PC-3 (cell line): Measurements from ENCODE around the gene ENAH. TPM values are rescaled to one million over a fixed set of nuclear protein-coding genes. Genes with fewer than 3 reads are reported as not detected.

Experiments used
- ATAC-seq: fragments of 200-7000 bp; cut with Tn5 transposase; 2 replicates; pipeline ENCODE4 v1.9.1; 2020; ENCODE audit warnings: mild to moderate bottlenecking, moderate library complexity
- BruUV-seq: library from RNA; stranded (reverse); fragments of 400-500 nt; replicated peaks from 2 replicates; lab custom pipeline; 2021; lab: Mats Ljungman, UMichigan
- CTCF ChIA-PET: fragments of 300-600 bp; sonication (Branson Sonifier 250); formaldehyde crosslinking; loops from one replicate; lab custom pipeline; 2022; ENCODE audit warnings: antibody characterized with exemption; lab: Charles Lee
- POLR2A ChIA-PET: fragments of 300-600 bp; sonication (Branson Sonifier 250); formaldehyde crosslinking; loops from one replicate; lab custom pipeline; 2022; ENCODE audit warnings: antibody characterized with exemption; ENCODE audit not compliant: unreplicated experiment; lab: Charles Lee
- DNase-seq: peaks from one replicate; pipeline ENCODE4 v3.0.0-alpha.2; 2015
- H2AFZ ChIP-seq: fragments of 300-600 bp; sonication (generic); 2 replicates; pipeline ENCODE4 v1.6.0; 2016; ENCODE audit warnings: antibody characterized with exemption, low read length
- H3F3A ChIP-seq: fragments of 300-600 bp; sonication (generic); one replicate; pipeline ENCODE4 v1.6.0; 2017; ENCODE audit warnings: antibody characterized with exemption, low read length, control low read depth, mild to moderate bottlenecking; ENCODE audit not compliant: unreplicated experiment
- H3K27ac ChIP-seq: fragments of 300-600 bp; sonication (generic); 2 replicates; pipeline ENCODE4 v1.5.1; 2016; ENCODE audit warnings: mild to moderate bottlenecking, low read length
- H3K27me3 ChIP-seq: fragments of 300-600 bp; sonication (generic); 2 replicates; pipeline ENCODE4 v1.6.1; 2016; ENCODE audit warnings: low read length, mixed read lengths
- H3K36me3 ChIP-seq: fragments of 300-600 bp; sonication (generic); 2 replicates; pipeline ENCODE4 v1.6.1; 2016; ENCODE audit warnings: low read depth, mixed run types, low read length, mixed read lengths
- H3K4me1 ChIP-seq: fragments of 300-600 bp; sonication (generic); 2 replicates; pipeline ENCODE4 v1.5.1; 2016; ENCODE audit warnings: low read length; ENCODE audit not compliant: insufficient read depth
- H3K4me2 ChIP-seq: fragments of 300-600 bp; sonication (generic); 2 replicates; pipeline ENCODE4 v1.6.0; 2016; ENCODE audit warnings: low read length
- H3K4me3 ChIP-seq: fragments of 300-600 bp; sonication (generic); 2 replicates; pipeline ENCODE4 v1.5.1; 2016; ENCODE audit warnings: mild to moderate bottlenecking, low read length, mixed read lengths
- H3K79me2 ChIP-seq: fragments of 300-600 bp; sonication (generic); 2 replicates; pipeline ENCODE4 v1.6.1; 2017; ENCODE audit warnings: low read length, mixed read lengths
- H3K9ac ChIP-seq: fragments of 300-600 bp; sonication (generic); 2 replicates; pipeline ENCODE4 v1.6.0; 2016; ENCODE audit warnings: mild to moderate bottlenecking, low read length
- H3K9me2 ChIP-seq: fragments of 300-600 bp; sonication (generic); replicated peaks from 2 replicates; pipeline ENCODE4 v1.6.1; 2016; ENCODE audit warnings: mixed run types, low read length, mixed read lengths
- H3K9me3 ChIP-seq: fragments of 300-600 bp; sonication (generic); 2 replicates; pipeline ENCODE4 v1.6.1; 2016; ENCODE audit warnings: low read length, mixed read lengths
- H4K20me1 ChIP-seq: fragments of 300-600 bp; sonication (generic); 2 replicates; pipeline ENCODE4 v1.6.1; 2016; ENCODE audit warnings: low read length, mixed read lengths
- CTCF ChIP-seq: fragments of 300-600 bp; sonication (generic); conservative IDR thresholded peaks from 2 replicates; pipeline ENCODE4 v1.5.1; 2017; ENCODE audit warnings: antibody characterized with exemption, low read depth, mild to moderate bottlenecking, low read length
- EZH2 ChIP-seq: fragments of 300-600 bp; sonication (generic); IDR thresholded peaks from one replicate; pipeline ENCODE4 v1.6.1; 2017; ENCODE audit warnings: antibody characterized with exemption, mild to moderate bottlenecking, low read length; ENCODE audit not compliant: unreplicated experiment
- EZH2phosphoT487 ChIP-seq: fragments of 300-600 bp; sonication (generic); IDR thresholded peaks from 2 replicates; pipeline ENCODE4 v1.6.1; 2018; ENCODE audit warnings: mild to moderate bottlenecking, antibody characterized with exemption, low read length, borderline replicate concordance
- intact Hi-C: fragments of 100-400 bp; cut with micrococcal nuclease; formaldehyde crosslinking; loops from 2 replicates; pipeline ENCODE4 v1.9.0; 2023
- total RNA-seq: library from RNA; depleted of rRNA; stranded (reverse); fragments of >200 nt; gene quantifications from 2 replicates; pipeline ENCODE4 v1.2.3, GENCODE V29; 2014

ENAH gene
- total RNA-seq, 1 experiment from 2014 or later: 96.6 TPM

DNA sequence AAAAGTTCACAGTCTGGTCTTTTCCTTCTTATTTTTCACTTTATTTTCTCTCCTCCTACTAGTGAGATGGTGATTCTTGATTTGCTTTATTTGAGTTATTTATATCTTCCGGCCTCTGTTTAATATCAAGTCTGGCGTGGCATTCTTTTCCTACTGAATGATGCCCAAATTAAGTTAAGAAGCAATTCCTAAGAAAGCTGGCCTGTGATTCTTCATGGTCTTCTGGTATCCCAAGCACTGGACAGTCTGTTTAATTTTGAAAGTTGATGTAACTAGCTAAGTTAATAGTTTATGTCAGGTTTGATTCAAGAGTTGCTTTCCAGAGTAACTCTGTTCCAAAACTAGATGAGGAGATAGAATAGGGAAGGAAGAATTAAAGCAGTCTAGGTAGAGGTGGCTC lies 9.2 kb upstream of the ENAH start:
- Histone ChIP-seq H3K4me2 (no peak overlapping the region), H3K9ac (no peak overlapping the region), H3K27me3 (no peaks in the 10 kb centered on the region), H4K20me1 (no peaks in the 10 kb centered on the region), H3K27ac (no peak overlapping the region), H3K9me2 (no peaks in the 10 kb centered on the region), H3K79me2 (no peaks in the 10 kb centered on the region), H3K9me3 (no peaks in the 10 kb centered on the region), H2AFZ (no peak overlapping the region), H3K4me3 (no peak overlapping the region), H3K4me1 (peaks cover 12% of the 10 kb centered on the region), H3K36me3 (no peaks in the 10 kb centered on the region), H3F3A (no peaks in the 10 kb centered on the region)
- intact Hi-C loops: no loop called here
- no peak for DNase-seq
- BruUV-seq: no TSS peak
- ATAC-seq: no peak
- ChIA-PET CTCF (interaction anchor here (0.6 kb wide), 3 partner anchors 10 to 111 kb away, joined by 3 to 11 read pairs (median 3); no protein-coding TSS in a partner anchor), POLR2A (interaction anchor here (0.6 kb wide), 1 partner anchor 93 kb away, joined by 3 read pairs; no protein-coding TSS in a partner anchor)
- TF ChIP-seq EZH2phosphoT487 (no peak), CTCF (no peak), EZH2 (no peak)

GRCh38 chr1:225660544-225660946 lies 7.6 kb upstream of the ENAH start:
- ChIA-PET CTCF (no interaction called here), POLR2A (no interaction called here)
- no peaks in the 10 kb centered on the region for H3K9me3 ChIP-seq
- H3K4me3 ChIP-seq: no peak overlapping the region
- H3K9ac ChIP-seq: no peak overlapping the region
- intact Hi-C loops: no loop called here
- no peak overlapping the region for H3K27ac ChIP-seq
- H3K27me3 ChIP-seq: no peaks in the 10 kb centered on the region
- H2AFZ ChIP-seq: no peak overlapping the region
- peaks cover 27% of the 10 kb centered on the region for H3K4me1 ChIP-seq
- H3K79me2 ChIP-seq: no peaks in the 10 kb centered on the region
- H3F3A ChIP-seq: peaks cover 5% of the 10 kb centered on the region
- H3K9me2 ChIP-seq: no peaks in the 10 kb centered on the region
- no peaks in the 10 kb centered on the region for H3K36me3 ChIP-seq
- ATAC-seq (no peak), DNase-seq (no peak)
- no peaks in the 10 kb centered on the region for H4K20me1 ChIP-seq
- H3K4me2 ChIP-seq: no peak overlapping the region
- TF ChIP-seq CTCF (no peak), EZH2phosphoT487 (no peak), EZH2 (no peak)
- BruUV-seq: no TSS peak

GRCh38 chr1:225658041-225658440 lies 5.1 kb upstream of the ENAH start:
- ATAC-seq (no peak), DNase-seq (no peak)
- intact Hi-C loops: no loop called here
- no TSS peak for BruUV-seq
- Histone ChIP-seq H3F3A (peaks cover 11% of the 10 kb centered on the region), H3K4me1 (peaks cover 40% of the 10 kb centered on the region), H3K9ac (no peak overlapping the region), H3K36me3 (no peaks in the 10 kb centered on the region), H3K79me2 (peaks cover 12% of the 10 kb centered on the region), H4K20me1 (no peaks in the 10 kb centered on the region), H2AFZ (peak overlapping the region; percentile 25; the same call in 1 of the 2 replicates), H3K4me3 (peak overlapping the region; percentile 8; the same call in 1 of the 2 replicates), H3K27ac (no peak overlapping the region; the same call in 1 of the 2 replicates), H3K4me2 (peak overlapping the region; percentile 69), H3K9me2 (no peaks in the 10 kb centered on the region), H3K27me3 (no peaks in the 10 kb centered on the region), H3K9me3 (no peaks in the 10 kb centered on the region)
- TF ChIP-seq EZH2phosphoT487 (no peak), CTCF (no peak), EZH2 (no peak)
- ChIA-PET POLR2A (interaction anchor here (0.6 kb wide), 1 partner anchor 122 kb away, joined by 23 read pairs; no protein-coding TSS in a partner anchor), CTCF (no interaction called here)
